ENCODE results near the gene GMPPA. TPM values are rescaled to one million over a fixed set of nuclear protein-coding genes. Genes with fewer than 3 reads are reported as not detected.

Gene GMPPA
- total and polyA plus RNA-seq, 9 of the 15 experiments (the other 6 are each of a cell fraction or from before 2014, with no cell fraction given): 7.0 to 101 (median 66.7) TPM

GRCh38 chr2:219488844-219489194 is 9.9 kb upstream of the GMPPA start (continued):
- TF ChIP-seq RERE (CRISPR knock-in tag; IDR thresholded peaks at IDR 0.05; ENCODE audit: borderline replicate concordance): no peak
- no peak for TF ChIP-seq TSC22D4 (tag; IDR thresholded peaks at IDR 0.05)
- TF ChIP-seq GABPB1 (CRISPR knock-in tag; IDR thresholded peaks at IDR 0.05): no peak
- TF ChIP-seq ETS2 (tag; IDR thresholded peaks at IDR 0.05; ENCODE audit: borderline replicate concordance, poor library complexity, severe bottlenecking): no peak

- in situ Hi-C loops (cut with MboI) (no loop called here), intact Hi-C loops (cut with micrococcal nuclease) (no loop called here)
- no TSS peak for BruUV-seq (replicated peaks)
- H3K79me2 ChIP-seq (ENCODE audit: control insufficient read depth, insufficient read depth, low read length): no peaks in the 10 kb centered on the region
- no peak for TF ChIP-seq E2F4 (CRISPR knock-in tag; IDR thresholded peaks at IDR 0.05; ENCODE audit: low read depth)
- no peak for TF ChIP-seq NCOR1 (IDR thresholded peaks at IDR 0.05)
- no peak for TF ChIP-seq GMEB1 (CRISPR knock-in tag; IDR thresholded peaks at IDR 0.05)
- TF ChIP-seq CTBP1 (IDR thresholded peaks at IDR 0.05; ENCODE audit: borderline replicate concordance): no peak
- TF ChIP-seq HEY1 (CRISPR knock-in tag; IDR thresholded peaks at IDR 0.05; ENCODE audit: borderline replicate concordance): no peak
- no peak for TF ChIP-seq BRCA1 (IDR thresholded peaks at IDR 0.05)
- no peak for TF ChIP-seq BRCA1 (CRISPR knock-in tag; IDR thresholded peaks at IDR 0.05)
- ChIA-PET CTCF (ENCODE audit: low intra/inter-chr PET ratio) (no interaction called here), POLR2A (no interaction called here)
- H4K20me1 ChIP-seq (replicated peaks; ENCODE audit: control insufficient read depth, insufficient read depth, low read length): no peaks in the 10 kb centered on the region
- H3K4me2 ChIP-seq (ENCODE audit: insufficient read depth, low read length): no peak overlapping the region
- H3K4me1 ChIP-seq (replicated peaks in 1 of 2; ENCODE audit: control insufficient read depth in 2 of 2, insufficient read depth in 2 of 2, low read length in 2 of 2): peaks cover 6 to 49% of the 10 kb centered on the region in 2 experiments; a peak in 3 of 5 replicates
- no peaks in the 10 kb centered on the region for H3K27me3 ChIP-seq (ENCODE audit: control insufficient read depth in 2 of 2, insufficient read depth in 2 of 2, low read length in 2 of 2)
- no peaks in the 10 kb centered on the region for H3K36me3 ChIP-seq (ENCODE audit: control insufficient read depth, insufficient read depth, low read length)
- no peak overlapping the region for H3K9ac ChIP-seq (ENCODE audit: insufficient read depth in 1 of 2, low read depth in 2 of 2, low read length in 2 of 2)
- FAIRE-seq (no peak), DNase-seq (ENCODE audit: extremely low read depth in 1 of 4, low spot score in 3 of 4) (no peak), ATAC-seq (no peak)
- no peak overlapping the region for H3K4me3 ChIP-seq
- H3K27ac ChIP-seq (ENCODE audit: extremely low read depth, low read depth, low read length): no peak overlapping the region
- no peaks in the 10 kb centered on the region for H3K9me3 ChIP-seq (replicated peaks; ENCODE audit: control insufficient read depth, insufficient read depth, low read depth, low read length)
- H3K9me1 ChIP-seq (ENCODE audit: control insufficient read depth, insufficient read depth, low read length): no peaks in the 10 kb centered on the region
- WGBS (ENCODE audit: insufficient coverage, low coverage, missing lambda C conversion rate): no CpG with 5 or more reads among the region's 9 CpGs
- no peak overlapping the region for H2AFZ ChIP-seq (ENCODE audit: low read depth, low read length)
These were observed 9.4 kb upstream of the GMPPA start for GRCh38 chr2:219489315-219489714.

Measured in K562 (cell line).